HG02798 (cell line): Measurements from ENCODE around the gene NPLOC4.
A peak's percentile ranks its signal among the peaks of the same experiment; 100 is the strongest.

Source experiments
- ATAC-seq: cut with Tn5 transposase; IDR thresholded peaks from one replicate; pipeline ENCODE4 v1.9.1; 2021; ENCODE audit warnings: mild to moderate bottlenecking; ENCODE audit not compliant: unreplicated experiment, poor library complexity

NPLOC4 gene

GRCh38 chr17:81526662-81527571 is 110.0 kb downstream of the NPLOC4 start:
- ATAC-seq: no peak

- no peak for ATAC-seq
Measured at GRCh38 chr17:81524865-81525159, 112.1 kb downstream of the NPLOC4 start.

- ATAC-seq: no peak
Measured at GRCh38 chr17:81524039-81524864, 112.7 kb downstream of the NPLOC4 start.

- no peak for ATAC-seq
Measured at GRCh38 chr17:81523402-81524038, 113.4 kb downstream of the NPLOC4 start.

- no peak for ATAC-seq
Measured at GRCh38 chr17:81522491-81523401, 114.2 kb downstream of the NPLOC4 start.

- ATAC-seq: no peak
Measured at GRCh38 chr17:81520021-81520901, 116.7 kb downstream of the NPLOC4 start.

GRCh38 chr17:81519284-81520020 is 117.5 kb downstream of the NPLOC4 start:
- peak; percentile 19 for ATAC-seq

- ATAC-seq: peak; percentile 25
Measured at GRCh38 chr17:81518785-81519283, 118.1 kb downstream of the NPLOC4 start.

GRCh38 chr17:81518113-81518784 is 118.7 kb downstream of the NPLOC4 start:
- ATAC-seq: no peak

GRCh38 chr17:81517339-81518112 is 119.4 kb downstream of the NPLOC4 start:
- ATAC-seq: peak; percentile 30

- no peak for ATAC-seq
Measured at GRCh38 chr17:81517009-81517338, 119.9 kb downstream of the NPLOC4 start.

- no peak for ATAC-seq
Measured at GRCh38 chr17:81516439-81516838, 120.5 kb downstream of the NPLOC4 start.

- no peak for ATAC-seq
Measured at GRCh38 chr17:81515530-81516041, 121.3 kb downstream of the NPLOC4 start.

GRCh38 chr17:81514739-81515529 is 122.0 kb downstream of the NPLOC4 start:
- peak; percentile 26 for ATAC-seq

GRCh38 chr17:81514489-81514738 is 122.5 kb downstream of the NPLOC4 start:
- ATAC-seq: no peak

- no peak for ATAC-seq
Measured at GRCh38 chr17:81513753-81514488, 123.0 kb downstream of the NPLOC4 start.
